GM12875 (cell line): ENCODE results near the gene CPT1B.
"Not testable (repeated sequence)": the region's sequence is repeated elsewhere in the genome, so short reads cannot be mapped to it uniquely, and the experiment has no call there.

Source experiments
- H3K4me3 ChIP-seq: one replicate; pipeline ENCODE4 v1.5.1; 2011; ENCODE audit warnings: low read depth, low read length, control low read depth
- TF ChIP-seq, protein P1 (sequence below): IDR thresholded peaks from 2 replicates; pipeline ENCODE4 v1.5.1; 2011; ENCODE audit warnings: low read depth, mild to moderate bottlenecking, control low read depth, inconsistent platforms, low read length, moderate library complexity, borderline replicate concordance; ENCODE audit not compliant: insufficient read depth

Gene CPT1B

DNA sequence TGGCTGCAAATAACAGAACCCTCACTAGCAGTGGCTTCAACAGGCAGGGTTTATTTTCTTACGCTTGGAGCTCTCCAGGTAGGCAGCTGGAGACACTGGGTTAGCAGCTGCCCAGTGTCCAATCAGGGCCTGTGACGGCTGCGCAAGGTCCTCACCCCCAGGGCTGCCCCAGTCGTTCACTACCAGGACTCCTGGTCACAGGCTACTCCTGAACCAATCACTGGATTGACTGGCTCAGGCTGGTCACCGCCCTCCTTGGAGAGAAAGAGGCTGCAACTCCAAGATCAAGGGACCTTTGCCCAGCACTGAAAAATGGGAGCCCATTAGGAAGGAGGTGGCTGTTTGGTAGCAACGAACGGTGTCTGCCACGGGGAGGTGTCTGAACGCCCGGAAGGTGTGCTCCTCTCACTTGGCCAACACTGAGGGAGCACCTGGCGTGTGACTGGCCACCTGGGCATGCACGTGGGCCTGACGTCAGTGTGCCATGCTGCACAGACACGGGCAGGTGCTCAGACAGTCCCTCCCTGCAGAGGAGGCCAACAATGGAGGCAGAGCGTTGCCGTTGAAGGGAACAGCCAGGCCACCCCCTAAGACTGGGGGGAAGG lies 44.6 kb upstream of the CPT1B start:
- H3K4me3 ChIP-seq: no peak overlapping the region
- TF ChIP-seq, protein P1, sequence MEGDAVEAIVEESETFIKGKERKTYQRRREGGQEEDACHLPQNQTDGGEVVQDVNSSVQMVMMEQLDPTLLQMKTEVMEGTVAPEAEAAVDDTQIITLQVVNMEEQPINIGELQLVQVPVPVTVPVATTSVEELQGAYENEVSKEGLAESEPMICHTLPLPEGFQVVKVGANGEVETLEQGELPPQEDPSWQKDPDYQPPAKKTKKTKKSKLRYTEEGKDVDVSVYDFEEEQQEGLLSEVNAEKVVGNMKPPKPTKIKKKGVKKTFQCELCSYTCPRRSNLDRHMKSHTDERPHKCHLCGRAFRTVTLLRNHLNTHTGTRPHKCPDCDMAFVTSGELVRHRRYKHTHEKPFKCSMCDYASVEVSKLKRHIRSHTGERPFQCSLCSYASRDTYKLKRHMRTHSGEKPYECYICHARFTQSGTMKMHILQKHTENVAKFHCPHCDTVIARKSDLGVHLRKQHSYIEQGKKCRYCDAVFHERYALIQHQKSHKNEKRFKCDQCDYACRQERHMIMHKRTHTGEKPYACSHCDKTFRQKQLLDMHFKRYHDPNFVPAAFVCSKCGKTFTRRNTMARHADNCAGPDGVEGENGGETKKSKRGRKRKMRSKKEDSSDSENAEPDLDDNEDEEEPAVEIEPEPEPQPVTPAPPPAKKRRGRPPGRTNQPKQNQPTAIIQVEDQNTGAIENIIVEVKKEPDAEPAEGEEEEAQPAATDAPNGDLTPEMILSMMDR: no peak

DNA sequence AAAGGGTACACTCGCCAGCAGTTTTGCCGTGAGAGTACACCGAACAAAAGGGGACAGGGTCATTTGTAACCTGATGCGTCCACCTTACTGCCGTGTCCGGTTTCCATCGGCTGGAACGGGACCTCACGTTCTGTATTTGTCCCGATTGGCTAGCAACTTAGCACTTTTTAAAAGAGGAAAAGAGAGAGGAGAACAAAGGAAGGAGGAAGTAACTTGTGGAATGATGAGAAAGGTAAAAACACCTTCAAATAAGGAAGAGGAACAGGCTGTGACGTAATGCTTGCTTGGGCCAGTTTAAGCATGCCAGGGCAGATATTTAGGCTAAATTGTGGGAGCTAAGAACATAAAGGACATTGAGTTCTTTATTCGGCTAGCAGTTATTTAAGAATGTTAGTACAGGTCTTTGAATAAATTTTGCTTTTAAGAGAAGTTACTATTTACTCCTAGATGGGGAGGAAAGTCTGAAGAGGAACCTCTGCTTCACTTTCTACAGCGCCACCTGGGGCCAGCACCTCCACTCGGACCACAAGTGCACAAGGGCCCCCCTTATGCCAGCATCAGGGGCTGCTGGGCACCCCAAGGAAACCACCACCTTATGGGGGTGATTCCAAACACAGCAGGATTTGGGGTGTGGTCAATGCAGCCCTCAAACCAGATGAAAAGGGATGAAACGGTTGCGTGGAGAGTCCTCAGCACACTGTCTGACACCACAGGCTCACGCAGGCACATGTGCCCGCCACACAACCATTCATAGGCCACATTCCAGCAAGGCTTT lies 43.9 kb upstream of the CPT1B start:
- peak overlapping the region; percentile 51 for H3K4me3 ChIP-seq
- TF ChIP-seq, protein P1: peak; percentile 46

DNA sequence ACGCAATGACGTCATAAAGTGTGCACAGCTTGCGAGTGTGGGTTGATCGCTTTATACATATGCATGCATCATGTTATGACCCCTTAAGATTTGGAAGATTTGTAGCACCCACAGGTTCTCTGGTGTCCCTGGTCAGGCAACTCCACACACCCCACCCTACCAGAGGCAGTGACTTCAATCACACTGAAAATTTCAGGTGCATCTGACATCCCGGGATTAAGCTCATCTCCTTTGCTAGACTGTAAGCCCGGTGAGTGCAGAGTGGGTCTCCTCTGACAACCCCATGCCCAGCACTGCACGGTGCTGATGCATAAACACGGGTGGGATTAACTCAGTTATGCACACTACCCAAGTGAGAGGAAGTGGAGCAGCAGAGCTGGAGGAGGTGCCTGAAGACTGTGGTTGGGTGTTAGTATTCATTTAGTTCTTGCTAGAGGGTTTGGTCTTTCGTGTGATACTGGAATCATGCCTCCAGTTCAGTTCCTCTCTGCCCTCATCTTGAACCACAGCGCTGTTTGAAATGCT lies 43.2 kb upstream of the CPT1B start:
- TF ChIP-seq, protein P1: no peak
- peak overlapping the region; percentile 51 for H3K4me3 ChIP-seq

DNA sequence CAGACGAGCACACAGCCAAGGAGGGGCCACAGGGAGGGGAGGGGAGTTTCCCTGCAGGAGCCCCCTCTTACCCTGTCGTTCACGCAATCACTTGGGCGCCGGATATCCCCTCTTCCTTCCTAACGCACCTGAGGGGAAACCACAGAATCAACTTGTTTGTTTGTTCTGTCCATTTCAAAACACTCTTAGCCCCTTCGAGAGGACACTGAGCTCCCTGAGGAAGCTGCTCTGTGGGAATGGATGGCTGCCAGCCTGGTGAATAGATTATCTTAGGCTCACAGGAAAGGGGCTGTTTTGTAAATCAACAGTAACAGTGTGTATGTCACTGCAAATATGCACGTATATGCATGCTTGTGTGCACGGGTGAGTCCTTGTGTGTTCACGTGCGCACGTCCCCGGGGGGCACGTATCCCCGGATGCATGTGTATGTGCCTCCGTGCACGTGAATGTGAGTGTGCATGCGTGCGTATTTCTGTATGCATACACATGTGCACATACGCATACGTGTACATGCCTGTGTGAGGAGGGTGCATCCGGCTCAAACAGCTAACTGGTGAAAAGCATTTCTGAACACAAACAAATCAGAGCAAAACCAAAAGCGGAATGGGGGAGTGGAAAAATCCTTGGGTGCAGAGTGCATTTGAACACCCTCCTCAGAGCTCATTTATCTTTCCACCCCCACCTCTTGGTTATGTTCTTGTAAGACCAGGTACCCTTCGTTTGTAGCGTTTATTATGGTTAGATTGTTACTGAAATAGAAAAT lies 42.5 kb upstream of the CPT1B start:
- TF ChIP-seq, protein P1: peak; percentile 72
- peak overlapping the region; percentile 51 for H3K4me3 ChIP-seq

DNA sequence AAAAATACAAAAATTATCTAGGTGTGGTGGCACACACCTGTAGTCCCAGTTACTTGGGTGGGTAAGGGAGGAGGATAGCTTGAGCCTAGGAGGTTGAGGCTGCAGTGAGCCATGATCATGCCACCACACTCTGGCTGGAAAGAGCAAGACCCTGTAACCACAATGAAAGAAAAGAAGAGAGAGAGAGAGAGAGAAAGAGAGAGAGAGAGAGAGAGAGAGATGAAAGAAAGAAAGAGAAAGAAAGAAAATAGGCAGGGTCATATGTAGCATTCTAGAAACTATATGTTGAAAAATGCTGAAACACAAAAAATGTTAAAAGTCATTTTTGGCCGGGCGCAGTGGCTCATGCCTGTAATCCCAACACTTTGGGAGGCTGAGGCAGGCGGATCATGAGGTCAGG lies 36.1 kb upstream of the CPT1B start:
- H3K4me3 ChIP-seq: not testable (repeated sequence)

DNA sequence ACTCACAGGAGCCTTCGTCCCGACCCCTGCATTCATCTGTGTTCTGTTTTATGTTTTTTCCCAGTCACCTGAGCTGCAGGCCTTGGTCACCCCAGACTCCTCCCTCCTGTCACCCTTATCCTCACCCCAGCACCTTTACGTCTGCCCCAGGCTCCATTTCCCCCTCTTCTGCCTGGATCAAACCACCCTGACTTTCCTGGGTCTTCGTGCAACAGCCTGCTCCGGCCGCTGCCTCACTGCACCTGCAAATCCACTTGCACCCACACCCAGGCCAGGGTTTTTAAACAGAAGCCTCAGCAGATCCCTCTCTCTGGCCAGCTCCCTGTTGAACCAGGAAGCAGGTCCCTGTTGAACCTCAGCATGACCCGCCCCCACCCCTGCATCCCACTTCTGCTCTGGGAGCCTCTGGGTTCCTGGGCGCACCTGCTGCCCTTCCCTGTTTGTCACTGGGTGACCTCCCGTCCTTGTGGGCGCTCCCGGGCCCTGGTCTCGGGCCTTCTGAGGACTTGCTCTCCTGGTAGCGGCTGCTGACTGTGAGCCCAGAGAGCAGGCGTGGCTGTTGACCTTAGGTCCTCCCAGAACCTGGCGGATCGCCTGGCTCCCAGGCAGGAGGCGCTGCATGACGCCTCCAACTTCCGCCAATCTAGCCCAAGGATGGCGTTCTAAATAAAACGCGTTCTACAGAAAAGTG lies 35.2 kb upstream of the CPT1B start:
- H3K4me3 ChIP-seq: no peak overlapping the region
- TF ChIP-seq, protein P1: no peak
